Activated T-helper 9 cell treated with anti-CD3 and anti-CD28 coated beads, Interleukin-2, amount 50 U/mL, for 16 hours (primary cell): ENCODE data around the gene RCN2.
A peak's percentile ranks its signal among the peaks of the same experiment; 100 is the strongest.

Experiments
- DNase-seq: peaks from one replicate; pipeline ENCODE4 v3.0.0-alpha.2; 2020; ENCODE audit warnings: low read depth

Gene RCN2

GRCh38 chr15:76973906-76974305, 42.4 kb downstream of the RCN2 start:
- DNase-seq, result no peak

DNA sequence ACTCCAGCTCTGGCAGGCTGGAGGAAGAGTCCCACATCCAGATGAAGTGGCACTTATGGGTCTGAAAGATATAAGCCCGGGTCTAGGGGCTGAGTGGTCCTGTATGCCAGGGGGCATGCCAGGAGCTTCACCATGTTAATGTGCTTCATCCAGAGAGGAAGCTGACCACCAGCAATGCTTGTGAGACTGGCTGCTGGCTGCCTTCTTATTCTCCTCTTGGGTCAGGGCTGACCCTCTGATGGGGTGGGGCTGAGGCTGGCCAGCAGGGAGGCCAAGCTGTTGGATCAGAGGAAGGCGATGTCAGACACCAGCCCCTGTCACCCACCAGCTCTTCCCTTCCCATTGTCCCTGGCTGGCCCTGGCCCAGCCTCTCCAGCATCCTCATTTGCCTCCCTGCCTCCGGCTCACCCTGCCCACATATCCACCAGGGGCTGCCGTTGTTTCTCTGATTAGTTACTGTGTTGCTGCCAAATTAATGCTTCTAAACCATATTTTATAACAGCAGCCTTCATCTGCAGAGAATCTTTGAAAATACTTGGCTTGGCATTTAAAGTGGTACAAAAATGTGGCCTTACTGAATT, 43.0 kb downstream of the RCN2 start:
- no peak for DNase-seq

DNA sequence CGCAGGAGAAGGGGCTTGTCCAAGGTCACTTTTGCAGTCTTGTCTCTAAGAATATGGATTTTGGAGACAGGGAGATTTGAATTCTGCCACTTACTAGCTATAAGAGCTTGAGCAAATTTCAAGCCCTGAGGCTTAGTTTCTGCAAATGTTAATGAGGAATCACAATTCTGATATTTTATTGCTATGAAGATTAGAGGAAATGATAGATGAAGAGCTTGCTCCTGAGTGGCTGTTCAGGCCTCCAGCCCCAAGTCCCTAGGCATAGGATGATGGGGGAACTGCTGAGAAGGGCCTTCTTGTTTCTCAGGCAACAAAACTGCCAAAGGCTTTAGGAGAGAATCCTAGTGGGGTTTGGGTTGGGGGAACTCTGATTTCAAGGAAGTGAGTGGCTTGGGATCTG, 44.6 kb downstream of the RCN2 start:
- no peak for DNase-seq

GRCh38 chr15:76976572-76977270, 45.2 kb downstream of the RCN2 start:
- DNase-seq, result no peak

DNA sequence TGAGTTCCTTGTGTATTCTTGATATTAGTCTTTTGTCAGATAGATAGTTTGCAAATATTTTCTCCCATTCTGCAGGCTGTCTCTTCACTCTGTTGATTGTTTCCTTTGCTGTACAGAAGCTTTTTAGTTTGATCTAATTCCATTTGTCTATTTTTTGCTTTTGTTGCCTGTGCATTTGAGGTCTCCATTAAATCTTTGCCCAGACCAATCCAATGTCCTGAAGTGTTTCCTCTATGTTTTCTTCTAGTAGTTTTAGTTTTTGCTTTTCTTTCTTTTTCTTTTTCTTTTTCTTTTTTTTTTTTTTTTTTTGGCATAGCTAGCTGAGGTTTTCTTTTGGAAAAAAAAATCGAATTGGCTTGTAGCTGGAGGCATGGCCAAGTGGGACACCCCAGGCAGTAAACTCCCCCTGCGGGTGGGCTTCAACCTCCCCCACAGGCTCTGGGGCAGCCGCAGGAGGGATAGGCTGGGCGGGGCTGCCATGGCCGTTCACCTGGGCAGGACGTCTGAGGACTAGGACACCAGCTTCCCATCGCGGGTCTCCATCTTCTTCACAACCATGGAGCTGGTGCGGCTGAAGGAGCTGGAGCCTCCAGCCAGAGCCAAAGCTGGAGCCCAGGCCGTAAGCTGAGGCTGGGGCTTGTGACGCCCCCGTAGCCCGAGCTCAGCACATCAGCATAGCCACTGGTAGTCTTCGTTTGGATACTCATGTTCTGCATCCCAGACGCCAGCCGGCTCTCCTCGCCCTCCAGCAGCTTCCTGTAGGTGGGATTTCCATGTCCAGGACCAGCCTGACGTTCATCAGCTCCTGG, 47.2 kb downstream of the RCN2 start:
- DNase-seq, result no peak

GRCh38 chr15:76979331-76979925, 47.9 kb downstream of the RCN2 start:
- no peak for DNase-seq

- no peak for DNase-seq
Measured at GRCh38 chr15:76979996-76980520, 48.5 kb downstream of the RCN2 start.

DNA sequence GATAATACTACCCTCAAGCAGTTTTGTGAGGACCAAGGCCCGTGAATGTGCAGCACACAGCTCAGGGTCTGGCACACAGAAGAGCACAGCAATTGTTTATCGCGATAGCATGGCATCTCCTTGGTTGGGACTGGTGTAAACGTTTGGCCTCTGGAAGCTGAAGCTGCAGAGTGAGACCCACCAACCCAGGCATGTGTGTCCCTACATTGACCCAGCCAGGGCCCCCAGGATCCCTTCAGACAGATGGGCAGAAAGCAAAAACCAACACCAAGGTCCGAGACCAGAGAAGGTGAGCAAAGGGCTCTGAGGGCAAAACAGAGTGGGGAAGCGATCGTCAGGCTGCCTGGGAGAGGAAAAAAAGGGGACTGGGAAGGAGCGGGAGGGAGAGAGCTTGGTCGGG, 50.8 kb downstream of the RCN2 start:
- DNase-seq, result no peak

GRCh38 chr15:76982756-76983155, 51.2 kb downstream of the RCN2 start:
- no peak for DNase-seq

- no peak for DNase-seq
Measured at GRCh38 chr15:76983590-76984375, 52.2 kb downstream of the RCN2 start.

DNA sequence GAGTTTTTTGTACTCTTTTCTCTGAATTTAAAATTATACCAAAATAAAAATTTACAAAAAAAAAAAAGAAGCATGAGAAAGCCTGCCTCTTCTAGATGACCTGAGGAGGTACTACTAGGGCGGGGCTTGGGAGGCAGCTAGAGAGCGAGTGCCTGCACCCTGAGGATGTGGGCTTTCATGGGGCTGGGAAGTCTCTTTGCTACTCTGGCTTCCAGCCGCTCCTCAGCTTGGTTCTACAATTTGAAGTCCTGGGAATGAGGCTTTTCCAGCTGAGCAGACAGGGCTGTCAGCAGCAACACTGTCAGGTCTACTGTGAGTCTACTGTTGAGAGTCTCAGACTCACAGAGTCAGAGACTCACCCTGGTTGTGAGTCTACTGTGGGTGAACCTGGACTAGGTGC, 55.2 kb downstream of the RCN2 start:
- DNase-seq, result no peak

- DNase-seq, result no peak
Measured at GRCh38 chr15:76987276-76987675, 55.7 kb downstream of the RCN2 start.

DNA sequence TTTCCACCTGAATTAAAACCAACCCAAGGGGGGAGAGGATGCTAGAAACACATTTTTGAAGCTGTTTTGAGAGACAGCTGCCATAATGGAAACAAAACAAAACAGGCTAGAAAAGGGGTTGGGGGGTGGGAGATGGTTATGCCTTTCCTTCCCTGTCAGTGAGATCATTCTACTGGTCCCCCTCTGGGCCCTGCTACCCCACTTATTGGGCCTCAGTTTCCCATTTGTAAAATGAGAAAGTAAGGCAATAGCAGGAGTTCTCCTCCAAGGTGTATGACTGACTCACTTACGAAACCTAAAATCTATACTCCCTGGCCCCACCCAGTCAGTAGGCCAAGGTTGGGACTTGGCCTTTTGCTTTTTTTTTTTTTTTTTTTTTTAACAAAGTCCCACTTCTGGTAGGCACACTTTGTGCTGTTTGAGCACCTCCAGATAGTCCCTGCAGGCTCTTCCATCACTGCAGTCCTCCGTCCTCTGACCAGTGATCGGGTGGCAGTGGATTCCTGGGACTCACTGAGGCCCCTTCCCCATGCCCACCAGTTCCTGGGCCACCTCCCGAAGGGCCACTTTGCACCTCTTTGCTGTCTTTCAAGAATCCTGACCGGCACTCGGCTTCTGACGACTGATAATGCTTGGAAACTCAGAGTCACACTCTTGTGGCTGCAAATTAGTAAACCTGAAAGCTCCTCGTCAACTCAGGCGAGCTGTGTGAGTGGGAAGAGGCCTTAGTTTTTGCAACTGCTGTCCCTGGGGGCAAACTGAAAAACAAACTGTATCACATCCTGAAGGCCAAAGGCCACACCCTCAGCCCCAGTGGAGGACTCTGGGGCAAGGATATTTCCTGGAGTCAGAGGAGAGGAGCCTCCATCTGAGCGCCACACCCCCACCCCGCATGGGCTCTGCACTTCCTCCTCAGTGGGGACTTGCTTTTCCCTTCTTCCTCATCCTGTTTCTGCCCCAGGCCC, 56.6 kb downstream of the RCN2 start:
- peak; percentile 50 for DNase-seq

- DNase-seq, result no peak
Measured at GRCh38 chr15:76988867-76989780, 57.6 kb downstream of the RCN2 start.

GRCh38 chr15:76991048-76991447, 59.5 kb downstream of the RCN2 start:
- DNase-seq, result no peak

GRCh38 chr15:76991741-76992645, 60.4 kb downstream of the RCN2 start:
- DNase-seq, result no peak

- DNase-seq, result no peak
Measured at GRCh38 chr15:76993114-76993725, 61.7 kb downstream of the RCN2 start.

DNA sequence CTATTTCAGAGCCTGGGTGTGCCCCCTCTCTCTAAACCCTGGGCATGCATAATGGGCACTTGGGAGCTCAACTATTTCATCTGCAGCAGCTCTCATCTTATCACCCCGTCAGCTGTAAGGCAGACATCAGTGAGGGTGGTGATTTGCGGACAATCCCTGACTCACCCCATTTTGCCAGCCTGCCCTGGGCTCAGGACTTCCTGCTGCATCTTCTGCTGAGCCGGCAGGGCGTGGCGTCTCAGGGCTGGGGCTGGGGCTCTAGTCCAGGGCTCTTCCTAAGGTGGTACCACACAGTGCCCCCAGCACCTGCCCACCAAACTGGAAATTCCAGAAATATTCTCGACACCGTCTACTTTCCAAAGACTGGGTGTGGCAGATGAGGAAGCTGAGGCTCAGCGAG, 62.5 kb downstream of the RCN2 start:
- DNase-seq, result peak; percentile 43
